Left lobe of liver (tissue), 2 donors: Measurements from ENCODE around the gene KATNIP. TPM values are rescaled to one million over a fixed set of nuclear protein-coding genes. Genes with fewer than 3 reads are reported as not detected.
"Not testable (repeated sequence)": the region's sequence is repeated elsewhere in the genome, so short reads cannot be mapped to it uniquely, and the experiment has no call there.

Experiments
- ATAC-seq: fragments of 200-7000 bp; cut with Tn5 transposase; one replicate; pipeline ENCODE4 v1.9.1; 2020; ENCODE audit warnings: mild to moderate bottlenecking, moderate library complexity
- DNase-seq: peaks from one replicate; pipeline ENCODE4 v3.0.0-alpha.2; 2020; ENCODE audit warnings: low spot score
- total RNA-seq: library from RNA; stranded (reverse); gene quantifications from one replicate; pipeline ENCODE4 v1.2.1, GENCODE V29; 2021
- donor health status: DM: no; HTN: no; CAD: no; lungs with moderate emphysema.
- donor health status: DM: no; HTN: yes; CAD: no.

Gene KATNIP
- total RNA-seq, 1 donor from 2014 or later, result 7.1 TPM

GRCh38 chr16:27534256-27534655 lies 15.7 kb upstream of the KATNIP start:
- ATAC-seq, result no peak
- no peak for DNase-seq

GRCh38 chr16:27538528-27538927 lies 11.4 kb upstream of the KATNIP start:
- DNase-seq (no peak), ATAC-seq (peak; percentile 70)

GRCh38 chr16:27539120-27539519 lies 10.8 kb upstream of the KATNIP start:
- no peak for DNase-seq
- ATAC-seq, result no peak

GRCh38 chr16:27539636-27540035 lies 10.3 kb upstream of the KATNIP start:
- DNase-seq (no peak), ATAC-seq (no peak)

- DNase-seq, result no peak
- ATAC-seq, result no peak
Observed at GRCh38 chr16:27543801-27544200, 6.1 kb upstream of the KATNIP start.

GRCh38 chr16:27544671-27545070 lies 5.3 kb upstream of the KATNIP start:
- ATAC-seq, result no peak
- no peak for DNase-seq

GRCh38 chr16:27547134-27547533 lies 2.8 kb upstream of the KATNIP start:
- ATAC-seq (no peak), DNase-seq (no peak)

GRCh38 chr16:27547851-27548250 lies 2.1 kb upstream of the KATNIP start:
- DNase-seq, result no peak
- ATAC-seq, result no peak

GRCh38 chr16:27549464-27549745 lies 539 bp upstream of the KATNIP start:
- ATAC-seq (peak; percentile 71), DNase-seq (no peak)

GRCh38 chr16:27550582-27550920 lies 607 bp downstream of the KATNIP start:
- ATAC-seq, result no peak
- no peak for DNase-seq

GRCh38 chr16:27551036-27551435 lies 1.1 kb downstream of the KATNIP start:
- ATAC-seq (no peak), DNase-seq (no peak)

- ATAC-seq (no peak), DNase-seq (no peak)
Observed at GRCh38 chr16:27556471-27556870, 6.5 kb downstream of the KATNIP start.

GRCh38 chr16:27558434-27558833 lies 8.5 kb downstream of the KATNIP start:
- no peak for DNase-seq
- ATAC-seq, result no peak

GRCh38 chr16:27558932-27559331 lies 9.0 kb downstream of the KATNIP start:
- ATAC-seq (no peak), DNase-seq (no peak)

GRCh38 chr16:27561216-27561615 lies 11.3 kb downstream of the KATNIP start:
- DNase-seq, result no peak
- ATAC-seq, result no peak

- DNase-seq, result no peak
- no peak for ATAC-seq
Observed at GRCh38 chr16:27564224-27564623, 14.3 kb downstream of the KATNIP start.

- DNase-seq (no peak), ATAC-seq (no peak)
Observed at GRCh38 chr16:27566417-27566816, 16.5 kb downstream of the KATNIP start.

- DNase-seq (no peak), ATAC-seq (no peak)
Observed at GRCh38 chr16:27568077-27568476, 18.1 kb downstream of the KATNIP start.

- DNase-seq, ATAC-seq: not testable (repeated sequence)
Observed at GRCh38 chr16:27570986-27571385, 21.0 kb downstream of the KATNIP start.

GRCh38 chr16:27571433-27572326 lies 21.7 kb downstream of the KATNIP start:
- no peak for ATAC-seq
- DNase-seq, result no peak

GRCh38 chr16:27572711-27573110 lies 22.8 kb downstream of the KATNIP start:
- no peak for ATAC-seq
- DNase-seq, result no peak

GRCh38 chr16:27576729-27577128 lies 26.8 kb downstream of the KATNIP start:
- DNase-seq (no peak), ATAC-seq (no peak)
